Measurements from ENCODE around the gene GNG10. TPM values are rescaled to one million over a fixed set of nuclear protein-coding genes. Genes with fewer than 3 reads are reported as not detected.
"Not testable (repeated sequence)": the region's sequence is repeated elsewhere in the genome, so short reads cannot be mapped to it uniquely, and the experiment has no call there.

The GNG10 gene
- total RNA-seq, result 28.8 TPM
- long read RNA-seq, transcript GNG10-201 (3 exons, 1,491 nt), result major isoform, 17 of 17 reads
- long read RNA-seq, partial matches to known transcripts, result 0 of 17 reads
- long read RNA-seq, other reads (novel, unspliced or antisense), result 0 of 17 reads

DNA sequence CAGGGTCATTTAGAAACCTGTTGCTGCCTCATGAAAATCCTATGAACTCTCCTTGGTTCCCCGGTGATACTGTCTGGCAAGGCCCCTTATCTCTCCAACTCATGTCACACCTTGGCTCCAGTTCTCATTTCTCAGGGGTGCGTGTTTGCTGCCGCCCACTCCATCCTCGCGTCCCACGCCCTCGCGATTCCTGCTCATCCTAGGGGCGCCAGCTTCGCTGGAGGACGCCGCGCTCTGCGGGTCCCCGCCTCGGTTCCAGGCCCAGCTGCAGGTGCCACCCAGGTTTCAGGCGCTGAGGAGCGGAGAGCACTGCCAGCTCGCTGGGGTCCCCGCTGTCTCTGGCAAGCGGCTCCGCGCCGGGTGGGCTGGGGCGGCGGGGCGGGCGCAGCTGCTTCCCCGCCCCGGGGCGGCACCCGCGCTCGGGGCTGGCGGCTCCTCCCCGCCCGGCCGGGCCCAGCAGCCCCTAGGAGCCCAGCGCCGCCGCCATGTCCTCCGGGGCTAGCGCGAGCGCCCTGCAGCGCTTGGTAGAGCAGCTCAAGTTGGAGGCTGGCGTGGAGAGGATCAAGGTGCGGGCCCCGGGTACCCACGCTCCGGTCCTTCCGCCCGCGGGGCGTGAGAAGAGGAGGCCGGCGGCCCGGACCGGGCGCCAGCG, at the start of gene GNG10:
Gene GNG10, plus strand, starts transcription at position 456 of the 652 bp plus-strand sequence. Its CDS starts 30 bp downstream, at position 486.
- ATAC-seq (peak; percentile 95), DNase-seq (ENCODE audit: missing footprints) (peak; percentile 90)
- intact Hi-C loops (cut with DNase I), result no loop called here

DNA sequence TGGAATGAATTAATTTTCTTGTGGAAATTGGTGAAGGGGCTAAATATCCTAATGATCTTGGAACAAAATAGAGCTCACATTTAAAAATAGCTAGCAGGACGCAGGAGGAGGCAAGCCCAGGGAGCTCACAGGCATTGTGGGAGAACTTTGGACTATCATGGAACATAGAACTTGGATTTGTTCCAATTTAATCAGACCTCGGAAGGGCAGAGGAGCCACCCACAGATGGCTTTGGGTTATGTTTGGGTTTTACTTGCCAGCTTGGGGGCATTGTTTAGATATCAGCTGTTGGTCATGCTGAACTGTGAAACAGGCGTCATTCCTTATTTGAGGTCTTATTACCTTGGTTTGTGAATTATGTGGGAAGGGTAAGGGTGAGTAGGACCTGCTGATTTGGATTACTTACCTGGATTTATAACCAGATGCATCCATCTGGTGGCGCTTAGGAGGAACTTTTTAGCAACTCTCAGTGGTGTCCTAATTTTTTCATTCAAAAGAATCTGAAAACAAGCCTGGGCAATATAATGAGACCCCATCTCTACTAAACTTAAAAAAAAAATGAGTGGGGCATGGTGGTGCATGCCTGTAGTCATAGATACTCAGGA, 47.9 kb upstream of the GNG10 start:
- DNase-seq (ENCODE audit: missing footprints), result no peak
- intact Hi-C loops (cut with DNase I), result no loop called here
- ATAC-seq, result no peak

DNA sequence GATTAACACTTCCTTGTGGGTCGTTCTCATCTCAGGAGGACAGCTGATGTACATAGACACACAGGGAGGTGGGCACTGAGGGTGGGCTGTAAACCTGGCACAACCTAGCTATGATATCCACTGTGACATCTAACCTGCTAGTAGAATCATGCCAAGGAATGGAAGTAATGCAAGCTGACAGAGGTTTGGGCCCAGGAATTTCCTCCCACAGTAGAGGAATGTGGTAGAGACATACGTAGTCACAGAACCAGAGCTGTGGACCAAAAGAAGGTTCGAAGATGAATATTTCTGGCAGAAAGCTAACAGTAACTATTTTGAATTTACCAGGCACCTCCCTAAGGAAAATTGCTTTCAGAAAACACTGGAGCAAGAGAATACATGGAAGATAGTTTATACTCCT, 45.5 kb upstream of the GNG10 start:
- DNase-seq (ENCODE audit: missing footprints), result no peak
- intact Hi-C loops (cut with DNase I), result no loop called here
- ATAC-seq, result no peak

DNA sequence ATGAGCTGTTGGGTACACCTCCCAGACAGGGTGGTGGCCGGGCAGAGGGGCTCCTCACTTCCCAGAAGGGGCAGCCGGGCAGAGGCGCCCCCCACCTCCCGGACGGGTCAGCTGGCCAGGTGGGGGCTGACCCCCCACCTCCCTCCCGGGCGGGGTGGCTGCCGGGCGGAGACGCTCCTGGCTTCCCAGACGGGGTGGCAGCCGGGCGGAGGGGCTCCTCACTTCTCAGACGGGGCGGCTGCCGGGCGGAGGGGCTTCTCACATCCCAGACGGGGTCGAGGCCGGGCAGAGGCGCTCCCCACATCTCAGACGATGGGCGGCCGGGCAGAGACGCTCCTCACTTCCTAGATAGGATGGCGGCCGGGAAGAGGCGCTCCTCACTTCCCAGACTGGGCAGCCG, 44.1 kb upstream of the GNG10 start:
- ATAC-seq; intact Hi-C loops (cut with DNase I); DNase-seq (ENCODE audit: missing footprints): not testable (repeated sequence)

DNA sequence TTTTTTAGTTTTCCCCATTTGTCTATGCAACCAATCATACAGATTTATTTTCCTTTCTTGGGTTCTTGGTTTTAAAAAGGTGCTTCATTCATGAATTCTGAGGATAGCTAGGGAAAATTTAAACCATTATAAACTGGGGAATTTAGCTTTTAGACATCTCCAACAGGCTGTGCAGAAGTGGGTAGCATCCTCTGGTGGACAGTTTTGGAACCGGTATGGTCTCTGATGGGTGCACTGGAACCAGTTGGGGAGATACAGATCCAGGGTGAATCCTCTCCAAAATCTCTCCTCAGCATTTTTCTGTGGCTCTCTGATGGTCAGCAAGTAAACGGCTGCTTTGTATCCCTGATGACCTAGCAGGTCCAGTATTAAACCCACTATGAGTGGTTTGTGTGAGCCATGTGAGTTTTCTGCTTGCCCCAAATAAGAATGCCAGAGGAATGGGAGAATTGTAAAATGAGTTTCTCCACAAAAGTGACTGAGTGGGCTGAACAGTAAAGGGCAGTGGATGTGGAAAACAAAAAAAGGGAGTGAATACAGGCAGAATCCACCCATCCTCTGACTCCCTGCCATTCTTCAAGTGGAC, 39.4 kb upstream of the GNG10 start:
- peak; percentile 72 for ATAC-seq
- DNase-seq (ENCODE audit: missing footprints), result no peak
- intact Hi-C loops (cut with DNase I), result no loop called here

DNA sequence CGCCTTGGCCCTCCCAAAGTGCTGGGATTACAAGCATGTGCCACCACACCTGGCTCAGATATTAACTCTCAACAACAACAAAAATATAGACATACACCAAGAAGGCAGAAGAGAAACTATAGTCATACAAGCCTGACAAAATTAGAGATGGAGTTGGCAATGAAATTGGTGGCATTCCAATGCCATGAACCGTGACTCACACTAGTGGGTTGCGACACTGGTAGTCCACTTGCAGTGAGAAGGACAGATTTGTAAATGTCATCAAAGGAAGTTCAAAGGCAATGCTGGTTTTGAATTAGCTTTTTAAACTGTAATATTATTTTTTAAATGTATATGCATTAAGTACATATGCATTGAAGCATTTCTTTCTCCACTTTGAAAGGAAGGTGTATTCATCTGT, 38.8 kb upstream of the GNG10 start:
- DNase-seq (ENCODE audit: missing footprints) (no peak), ATAC-seq (peak; percentile 26)
- intact Hi-C loops (cut with DNase I), result no loop called here

DNA sequence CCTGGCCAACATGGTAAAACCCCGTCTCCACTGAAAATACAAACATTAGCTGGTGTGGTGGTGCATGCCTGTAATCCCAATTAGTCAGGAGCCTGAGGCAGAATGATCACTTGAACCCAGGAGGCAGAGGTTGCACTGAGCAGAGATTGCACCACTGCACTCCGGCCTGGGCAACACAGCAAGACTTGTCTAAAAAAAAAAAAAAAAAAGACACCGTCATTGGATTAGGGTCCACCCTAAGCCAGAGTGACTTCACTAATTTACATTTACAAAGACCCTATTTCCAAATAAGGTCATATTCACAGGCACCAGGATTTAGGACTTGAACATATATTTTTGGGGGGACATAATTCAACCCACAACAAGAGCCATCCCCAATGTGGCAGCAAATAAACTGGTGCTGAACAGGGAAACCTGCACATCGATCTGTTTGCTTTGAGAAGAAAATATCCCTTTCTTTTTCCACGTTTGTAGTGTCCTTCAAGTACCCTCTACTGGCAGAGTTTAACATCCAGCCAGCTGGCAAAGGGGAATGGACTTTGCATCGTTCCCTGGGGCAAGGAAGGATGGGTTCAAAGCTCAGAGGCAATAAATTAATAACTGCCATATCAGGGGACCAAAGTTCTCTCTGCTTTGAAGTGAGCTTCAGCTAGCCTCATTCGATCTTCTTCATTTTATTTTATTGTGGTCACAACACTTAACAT, 34.0 kb upstream of the GNG10 start:
- ATAC-seq, result no peak
- intact Hi-C loops (cut with DNase I), result no loop called here
- no peak for DNase-seq (ENCODE audit: missing footprints)

DNA sequence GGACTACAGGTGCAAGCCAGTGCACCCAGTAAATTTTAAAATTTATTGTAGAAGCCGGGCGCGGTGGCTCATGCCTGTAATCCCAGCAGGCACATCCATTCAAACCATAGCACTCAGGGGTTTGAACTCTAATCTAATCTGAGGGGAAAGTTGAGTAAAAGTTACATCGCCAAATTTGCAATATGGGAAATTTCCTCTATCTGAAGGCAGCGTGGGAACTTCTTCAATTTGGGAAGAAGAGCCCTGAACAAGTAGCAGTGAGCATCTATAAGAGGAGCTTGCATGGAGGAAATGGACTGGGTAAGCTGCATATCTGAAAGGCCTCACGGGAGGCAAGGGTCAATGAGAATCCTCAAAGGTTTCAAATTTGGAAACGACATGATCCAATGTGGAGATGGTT, 33.0 kb upstream of the GNG10 start:
- intact Hi-C loops (cut with DNase I), result no loop called here
- DNase-seq (ENCODE audit: missing footprints), result no peak

DNA sequence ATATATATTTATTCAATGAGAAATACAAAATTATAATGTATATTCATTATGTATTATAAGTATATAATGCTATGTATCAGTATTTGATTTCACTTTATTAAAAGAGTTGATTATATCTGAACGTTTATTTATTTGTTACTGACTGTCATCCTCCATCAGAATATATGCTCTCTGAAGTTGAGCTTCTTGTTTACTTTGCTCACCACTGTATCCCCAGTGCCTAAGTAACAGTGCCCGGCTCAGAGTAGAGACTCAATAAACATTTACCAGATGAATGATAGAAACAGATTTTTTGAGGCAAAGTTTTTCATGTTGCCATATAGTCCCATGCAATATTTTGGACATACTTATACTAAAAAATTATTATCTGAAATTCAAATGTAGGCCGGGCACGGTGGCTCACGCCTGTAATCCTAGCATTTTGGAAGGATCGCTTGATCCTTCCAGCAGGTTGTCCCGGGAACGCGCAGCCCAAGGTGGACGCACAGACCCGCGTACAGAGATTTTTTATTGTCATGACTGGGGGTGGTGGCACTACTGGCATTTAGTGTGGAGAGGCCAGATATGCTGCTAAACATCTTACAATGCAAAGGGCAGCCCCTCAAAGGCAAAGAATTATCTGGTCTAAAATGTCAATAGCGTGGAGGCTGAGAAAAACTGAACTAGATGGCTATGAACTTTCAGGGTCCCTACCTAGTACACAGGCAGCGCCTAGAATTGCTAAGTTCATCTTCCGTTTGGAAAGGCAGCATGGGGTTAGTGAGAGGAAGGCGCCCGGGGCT, 31.0 kb upstream of the GNG10 start:
- ATAC-seq, result peak; percentile 3
- intact Hi-C loops (cut with DNase I), result loop anchor here (2.0 kb wide), 1 partner anchor 32 kb away; the partner anchor contains the start of gene PTGR1
- DNase-seq (ENCODE audit: missing footprints), result no peak

More for the DNA sequence above, 33.0 kb upstream of the GNG10 start:
- ATAC-seq, result no peak

DNA sequence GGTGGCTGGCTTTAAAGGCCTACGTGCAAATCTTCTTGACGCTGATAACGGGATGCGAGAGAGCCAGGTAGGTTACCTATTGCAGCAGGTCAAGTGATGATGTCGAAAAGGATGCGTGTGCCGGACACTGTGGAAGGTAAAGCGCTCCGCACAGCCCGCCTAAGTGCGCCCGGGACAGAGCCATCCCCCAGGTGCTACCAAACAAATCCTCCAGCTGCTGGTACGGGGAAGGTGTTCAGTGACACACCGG, 30.5 kb upstream of the GNG10 start:
- no peak for DNase-seq (ENCODE audit: missing footprints)
- ATAC-seq, result no peak
- intact Hi-C loops (cut with DNase I), result loop anchor here (2.0 kb wide), 1 partner anchor 32 kb away; the partner anchor contains the start of gene PTGR1

DNA sequence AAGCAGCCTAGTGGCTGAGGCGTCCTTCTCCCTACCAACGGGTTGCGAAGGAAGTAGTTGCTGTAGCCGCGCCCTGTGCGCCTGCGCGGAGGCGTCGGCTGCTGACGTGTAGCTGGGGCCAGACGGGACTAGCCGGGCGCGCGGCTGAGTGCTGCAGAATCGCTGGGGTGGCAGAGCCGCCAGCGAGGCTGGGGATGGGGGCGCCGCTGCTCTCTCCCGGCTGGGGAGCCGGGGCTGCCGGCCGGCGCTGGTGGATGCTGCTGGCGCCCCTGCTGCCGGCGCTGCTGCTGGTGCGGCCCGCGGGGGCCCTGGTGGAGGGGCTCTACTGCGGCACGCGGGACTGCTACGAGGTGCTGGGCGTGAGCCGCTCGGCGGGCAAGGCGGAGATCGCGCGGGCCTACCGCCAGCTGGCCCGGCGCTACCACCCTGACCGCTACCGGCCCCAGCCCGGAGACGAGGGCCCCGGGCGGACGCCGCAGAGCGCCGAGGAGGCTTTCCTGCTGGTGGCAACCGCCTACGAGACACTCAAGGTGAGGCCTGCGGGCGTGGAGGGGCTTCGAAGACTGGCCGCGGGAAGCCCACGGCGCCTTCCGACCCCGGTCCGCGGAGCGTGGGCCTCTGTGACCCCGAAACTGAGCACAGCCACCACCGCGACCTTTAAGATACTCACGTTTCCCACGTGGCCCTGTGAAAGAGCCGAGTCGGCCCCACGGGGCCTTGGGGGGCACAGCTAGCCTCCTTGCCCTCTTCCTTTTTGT, 30.0 kb upstream of the GNG10 start, which contains the start of gene DNAJC25:
Gene DNAJC25, plus strand, starts transcription at position 121 of the 758 bp plus-strand sequence. Its CDS starts 74 bp downstream, at position 195.
- peak; percentile 98 for DNase-seq (ENCODE audit: missing footprints)
- intact Hi-C loops (cut with DNase I), result loop anchor here (2.0 kb wide), 1 partner anchor 33 kb away; the partner anchor contains the start of gene PTGR1
- ATAC-seq, result peak; percentile 100

DNA sequence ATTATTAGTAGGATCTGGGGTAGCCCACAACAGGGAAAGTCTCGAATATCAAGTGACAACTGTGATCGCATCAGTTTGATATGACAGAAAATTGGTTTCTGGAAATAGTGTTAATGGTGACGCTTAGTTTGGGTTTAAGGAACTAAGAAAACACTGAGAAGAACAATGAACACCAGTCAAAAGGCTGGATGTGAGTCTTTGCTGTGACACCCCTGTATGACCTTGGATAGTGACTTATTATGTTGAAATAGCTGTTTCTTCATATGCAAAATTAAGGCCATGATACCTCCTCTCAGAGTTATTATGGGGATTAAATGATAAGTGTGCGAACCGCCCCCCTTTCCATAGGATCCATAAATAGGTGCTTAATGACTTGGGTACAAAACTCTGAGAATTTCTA, 29.3 kb upstream of the GNG10 start:
- ATAC-seq (no peak), DNase-seq (ENCODE audit: missing footprints) (no peak)
- intact Hi-C loops (cut with DNase I), result no loop called here

DNA sequence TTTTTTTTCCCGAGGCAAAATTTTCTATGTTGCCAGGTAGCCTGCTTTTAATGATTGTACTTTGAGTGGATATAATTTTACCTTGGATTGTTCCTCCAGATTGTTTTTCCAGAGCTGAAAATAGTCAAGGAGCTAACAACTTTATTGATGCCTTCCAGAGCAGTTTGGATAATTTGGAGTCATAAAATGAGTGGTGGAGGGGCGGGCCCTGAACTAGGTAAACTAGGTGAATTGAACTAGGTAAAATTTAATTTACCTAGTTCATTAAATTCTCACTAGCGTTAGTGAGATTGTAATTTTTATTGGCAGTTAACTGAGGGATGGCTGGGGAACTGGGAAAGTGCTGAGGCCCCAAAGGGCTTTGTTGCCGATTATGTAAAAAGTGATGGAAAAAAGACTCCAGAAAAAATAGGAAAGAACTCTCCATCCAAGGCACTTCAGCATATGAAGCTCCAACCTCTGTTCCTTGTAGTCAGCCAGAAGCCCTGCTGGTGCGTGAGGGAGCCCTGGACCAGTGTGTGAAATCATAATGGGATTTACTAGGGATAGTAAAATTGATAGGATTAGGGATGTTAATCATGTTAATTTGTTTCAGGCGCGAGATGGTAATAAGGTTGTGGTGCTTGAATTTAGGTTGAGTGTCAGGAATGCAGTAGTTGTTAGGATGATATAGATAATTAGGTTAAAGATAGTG, 28.6 kb upstream of the GNG10 start:
- no peak for ATAC-seq
- DNase-seq (ENCODE audit: missing footprints), result no peak
- intact Hi-C loops (cut with DNase I), result no loop called here

DNA sequence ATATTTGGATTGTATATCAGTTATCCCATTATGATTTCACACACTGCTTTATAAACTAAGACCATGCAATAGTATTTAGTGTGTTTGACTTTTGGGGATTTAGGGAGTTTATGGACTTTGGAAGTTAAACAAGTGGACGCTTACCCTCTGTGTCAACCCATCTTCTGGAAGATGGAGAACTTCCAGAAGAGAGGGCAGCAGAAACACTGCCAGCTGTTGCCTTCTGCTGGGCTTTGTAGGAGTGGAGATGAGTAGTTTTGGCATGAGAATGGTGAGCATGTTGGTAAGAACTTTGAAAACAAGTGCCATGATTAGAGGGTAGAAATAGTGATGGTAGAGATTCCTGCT, 28.0 kb upstream of the GNG10 start:
- DNase-seq (ENCODE audit: missing footprints) (no peak), ATAC-seq (no peak)
- intact Hi-C loops (cut with DNase I), result no loop called here

DNA sequence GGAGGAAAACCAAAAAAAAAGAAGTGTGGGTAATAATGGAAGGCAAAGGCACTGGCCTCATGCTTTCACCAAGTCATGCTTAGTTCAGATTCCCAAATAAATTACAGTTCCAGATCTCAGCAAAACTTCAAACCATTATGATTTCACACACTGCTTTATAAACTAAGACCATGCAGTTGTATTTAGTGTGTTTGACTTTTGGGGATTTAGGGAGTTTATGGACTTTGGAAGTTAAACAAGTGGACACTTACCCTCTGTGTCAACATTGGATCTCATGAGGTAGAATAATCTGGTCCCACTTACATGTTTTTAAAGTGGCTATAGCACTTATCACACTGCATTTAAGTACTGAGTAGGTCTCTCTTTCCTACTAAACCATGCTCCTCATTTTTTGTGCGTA, 26.5 kb upstream of the GNG10 start:
- ATAC-seq (no peak), DNase-seq (ENCODE audit: missing footprints) (no peak)
- intact Hi-C loops (cut with DNase I), result no loop called here

DNA sequence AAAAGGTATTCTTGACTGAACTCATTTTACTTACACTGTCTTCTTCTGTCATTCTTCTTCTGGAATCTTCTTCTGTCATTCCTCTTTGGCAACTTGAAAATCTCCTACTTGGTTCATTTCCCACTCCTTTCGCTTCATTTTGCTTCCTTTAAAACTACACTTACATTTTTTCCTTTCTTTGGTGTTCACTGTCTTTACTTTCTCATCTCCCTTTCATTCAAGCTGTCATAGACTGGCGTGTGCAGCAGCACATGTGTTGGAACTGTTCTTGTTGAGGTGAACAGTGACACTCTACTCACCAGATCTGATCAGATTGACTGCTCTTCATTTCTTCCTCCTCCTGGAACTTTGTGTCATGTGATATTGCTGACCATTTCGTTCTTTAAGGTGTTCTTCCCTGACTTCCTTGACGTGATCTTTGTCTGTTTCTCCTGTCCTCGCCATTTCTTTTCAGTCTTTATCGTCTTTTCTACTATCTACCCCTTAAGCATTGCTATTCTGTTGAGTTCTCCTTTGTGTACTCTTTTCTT, 23.9 kb upstream of the GNG10 start:
- intact Hi-C loops (cut with DNase I), result no loop called here

DNA sequence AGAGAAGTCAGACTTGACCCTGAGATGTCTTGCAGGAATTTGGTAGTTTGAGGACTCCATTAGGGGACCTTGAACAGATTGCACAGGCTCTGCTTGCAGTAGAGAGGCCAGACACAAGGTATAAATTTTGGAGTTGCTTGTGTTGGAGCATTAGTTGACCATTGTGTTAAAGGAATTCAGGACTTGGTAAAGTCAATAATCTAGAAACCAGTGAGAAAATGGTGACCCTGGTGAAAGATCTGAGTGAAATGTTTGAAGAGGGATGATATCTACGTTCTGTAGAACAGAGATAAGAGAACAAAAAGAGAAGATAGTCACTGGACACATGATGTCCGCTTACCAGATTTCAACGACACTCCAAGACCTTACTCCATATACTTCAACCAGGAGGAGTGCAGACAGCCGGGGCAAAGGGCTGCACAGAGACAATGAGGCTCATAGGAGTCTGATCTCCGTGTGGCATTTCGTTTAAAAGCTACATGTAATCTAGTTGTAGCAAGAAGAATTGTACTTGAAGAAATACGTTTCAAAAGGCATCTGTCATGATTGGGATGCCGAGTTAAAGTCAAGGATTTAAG, 17.1 kb upstream of the GNG10 start:
- DNase-seq (ENCODE audit: missing footprints) (no peak), ATAC-seq (no peak)
- intact Hi-C loops (cut with DNase I), result no loop called here

More for the DNA sequence above, 23.9 kb upstream of the GNG10 start:
- DNase-seq (ENCODE audit: missing footprints), result no peak
- ATAC-seq, result no peak

Measured in Right ventricle myocardium inferior (tissue), 1 donor.